Thymus (tissue), 11 donors: ENCODE results near the gene CDH23. TPM values are rescaled to one million over a fixed set of nuclear protein-coding genes. Genes with fewer than 3 reads are reported as not detected.

Experiments
- DNase-seq, 9 donors: peaks; one replicate each; pipeline ENCODE4 v3.0.0-alpha.2; 2013; ENCODE audit warnings: low spot score in 9 of 9, low read depth in 6 of 9, missing footprints in 1 of 9
- H3K27ac ChIP-seq, 2 donors: one replicate each; pipeline ENCODE4 v1.5.1; 2013; ENCODE audit warnings: control low read depth in 1 of 2, low read depth in 1 of 2, low read length in 1 of 2, mild to moderate bottlenecking in 1 of 2, moderate library complexity in 1 of 2
- H3K27me3 ChIP-seq, 2 donors: one replicate each; pipeline ENCODE4 v1.5.1; 2013; ENCODE audit warnings: low read length in 1 of 2; ENCODE audit not compliant: control insufficient read depth in 2 of 2, insufficient read depth in 1 of 2
- H3K36me3 ChIP-seq, 2 donors: one replicate each; pipeline ENCODE4 v1.5.1; 2013; ENCODE audit warnings: low read length in 1 of 2, mild to moderate bottlenecking in 1 of 2, moderate library complexity in 1 of 2; ENCODE audit not compliant: control insufficient read depth in 2 of 2, insufficient read depth in 2 of 2
- H3K4me1 ChIP-seq, 2 donors: one replicate each; pipeline ENCODE4 v1.5.1; 2013; ENCODE audit warnings: low read length in 2 of 2; ENCODE audit not compliant: control insufficient read depth in 2 of 2, insufficient read depth in 2 of 2
- H3K4me3 ChIP-seq, 2 donors: one replicate each; pipeline ENCODE4 v1.5.1; 2013; ENCODE audit warnings: low read length in 2 of 2, control low read depth in 1 of 2, mild to moderate bottlenecking in 1 of 2
- H3K9me3 ChIP-seq, 2 donors: one replicate each; pipeline ENCODE4 v1.5.1; 2013; ENCODE audit warnings: low read length in 1 of 2, mild to moderate bottlenecking in 1 of 2; ENCODE audit not compliant: control insufficient read depth in 2 of 2, insufficient read depth in 1 of 2
- WGBS: extraction: QIAGEN DNeasy Blood & Tissue Kit; methylation state at CpG from one replicate; pipeline ENCODE4 v1.1.7; 2013; 5-methylcytosine and 5-hydroxymethylcytosine counted together
- polyA plus RNA-seq: library from polyadenylated mRNA; stranded (reverse); fragments of 200-250 nt; gene quantifications from one replicate; pipeline ENCODE4 v1.2.3, GENCODE V29; 2013
- total RNA-seq: library from RNA; stranded (reverse); fragments of 120-200 nt; gene quantifications from one replicate; pipeline ENCODE4 v1.2.4, GENCODE V29; 2013
- donor health status: healthy.

The CDH23 gene
- total and polyA plus RNA-seq, 2 donors = 9.1 TPM

GRCh38 chr10:71497763-71498326, 101.1 kb downstream of the CDH23 start:
- Histone ChIP-seq H3K27me3 (no peaks in the 10 kb centered on the region), H3K4me3 (no peak overlapping the region), H3K27ac (no peak overlapping the region), H3K36me3 (no peaks in the 10 kb centered on the region), H3K9me3 (no peaks in the 10 kb centered on the region), H3K4me1 (no peaks in the 10 kb centered on the region)
- WGBS = 90% methylated on average over 9 of the region's 9 CpGs
- DNase-seq = no peak

- Histone ChIP-seq H3K4me1 (no peaks in the 10 kb centered on the region), H3K27me3 (no peaks in the 10 kb centered on the region), H3K9me3 (no peaks in the 10 kb centered on the region), H3K4me3 (no peak overlapping the region), H3K27ac (no peak overlapping the region), H3K36me3 (no peaks in the 10 kb centered on the region)
- no peak for DNase-seq
- WGBS = over 99% methylated on average over 4 of the region's 4 CpGs
Measured at GRCh38 chr10:71501402-71501801, 104.7 kb downstream of the CDH23 start.

- Histone ChIP-seq H3K27ac (no peak overlapping the region), H3K4me3 (no peak overlapping the region), H3K27me3 (no peaks in the 10 kb centered on the region), H3K36me3 (no peaks in the 10 kb centered on the region), H3K4me1 (no peaks in the 10 kb centered on the region), H3K9me3 (no peaks in the 10 kb centered on the region)
- no peak for DNase-seq
- WGBS = 100% methylated on average over 1 of the region's 1 CpG
Measured at GRCh38 chr10:71502190-71502589, 105.5 kb downstream of the CDH23 start.

GRCh38 chr10:71502851-71503250, 106.1 kb downstream of the CDH23 start:
- Histone ChIP-seq H3K9me3 (no peaks in the 10 kb centered on the region), H3K36me3 (no peaks in the 10 kb centered on the region), H3K27ac (no peak overlapping the region), H3K27me3 (no peaks in the 10 kb centered on the region), H3K4me3 (no peak overlapping the region), H3K4me1 (no peaks in the 10 kb centered on the region)
- WGBS = 96% methylated on average over 5 of the region's 5 CpGs
- no peak for DNase-seq

GRCh38 chr10:71504168-71504567, 107.4 kb downstream of the CDH23 start:
- no peaks in the 10 kb centered on the region for H3K9me3 ChIP-seq
- no peaks in the 10 kb centered on the region for H3K4me1 ChIP-seq
- H3K27me3 ChIP-seq = no peaks in the 10 kb centered on the region
- WGBS = 90% methylated on average over 2 of the region's 2 CpGs
- no peaks in the 10 kb centered on the region for H3K36me3 ChIP-seq
- no peak overlapping the region for H3K27ac ChIP-seq
- H3K4me3 ChIP-seq = no peak overlapping the region
- no peak for DNase-seq

GRCh38 chr10:71504570-71504969, 107.8 kb downstream of the CDH23 start:
- no peaks in the 10 kb centered on the region for H3K27me3 ChIP-seq
- H3K36me3 ChIP-seq = no peaks in the 10 kb centered on the region
- no peaks in the 10 kb centered on the region for H3K4me1 ChIP-seq
- no peaks in the 10 kb centered on the region for H3K9me3 ChIP-seq
- no peak for DNase-seq
- H3K27ac ChIP-seq = no peak overlapping the region
- H3K4me3 ChIP-seq = no peak overlapping the region
- 96% methylated on average over 5 of the region's 5 CpGs for WGBS

GRCh38 chr10:71505862-71506261, 109.1 kb downstream of the CDH23 start:
- WGBS = 97% methylated on average over 3 of the region's 3 CpGs
- H3K4me3 ChIP-seq = no peak overlapping the region
- no peaks in the 10 kb centered on the region for H3K9me3 ChIP-seq
- H3K27ac ChIP-seq = no peak overlapping the region
- no peaks in the 10 kb centered on the region for H3K27me3 ChIP-seq
- H3K36me3 ChIP-seq = no peaks in the 10 kb centered on the region
- DNase-seq = no peak
- no peaks in the 10 kb centered on the region for H3K4me1 ChIP-seq

- Histone ChIP-seq H3K9me3 (no peaks in the 10 kb centered on the region), H3K27ac (no peak overlapping the region), H3K4me3 (no peak overlapping the region), H3K36me3 (no peaks in the 10 kb centered on the region), H3K27me3 (no peaks in the 10 kb centered on the region), H3K4me1 (no peaks in the 10 kb centered on the region)
- no peak for DNase-seq
- 97% methylated on average over 2 of the region's 2 CpGs for WGBS
Measured at GRCh38 chr10:71509444-71509843, 112.7 kb downstream of the CDH23 start.

- H3K27me3 ChIP-seq = no peaks in the 10 kb centered on the region
- H3K36me3 ChIP-seq = no peaks in the 10 kb centered on the region
- H3K9me3 ChIP-seq = no peaks in the 10 kb centered on the region
- no peak for DNase-seq
- WGBS = 98% methylated on average over 4 of the region's 4 CpGs
- H3K4me1 ChIP-seq = no peaks in the 10 kb centered on the region
- no peak overlapping the region for H3K4me3 ChIP-seq
- no peak overlapping the region for H3K27ac ChIP-seq
Measured at GRCh38 chr10:71511206-71511605, 114.5 kb downstream of the CDH23 start.

- no peak overlapping the region for H3K4me3 ChIP-seq
- H3K27ac ChIP-seq = no peak overlapping the region
- no peak for DNase-seq
- no peaks in the 10 kb centered on the region for H3K4me1 ChIP-seq
- H3K36me3 ChIP-seq = no peaks in the 10 kb centered on the region
- no peaks in the 10 kb centered on the region for H3K27me3 ChIP-seq
- WGBS = 97% methylated on average over 10 of the region's 10 CpGs
- H3K9me3 ChIP-seq = no peaks in the 10 kb centered on the region
Measured at GRCh38 chr10:71512312-71512711, 115.6 kb downstream of the CDH23 start.
